NT2/D1 (cell line): ENCODE measurements around the gene COX19.

Experiments
- SUZ12 ChIP-seq: IDR thresholded peaks from 2 replicates; pipeline ENCODE4 v1.6.1; 2011; ENCODE audit not compliant: insufficient read length, insufficient read depth; ENCODE audit errors: extremely low read depth
- YY1 ChIP-seq: IDR thresholded peaks from 2 replicates; pipeline ENCODE4 v1.6.1; 2011; ENCODE audit not compliant: insufficient read length, insufficient read depth
- ZNF274 ChIP-seq: IDR thresholded peaks from 2 replicates; pipeline ENCODE4 v1.6.1; 2011; ENCODE audit warnings: mild to moderate bottlenecking, low read depth, low read length

DNA sequence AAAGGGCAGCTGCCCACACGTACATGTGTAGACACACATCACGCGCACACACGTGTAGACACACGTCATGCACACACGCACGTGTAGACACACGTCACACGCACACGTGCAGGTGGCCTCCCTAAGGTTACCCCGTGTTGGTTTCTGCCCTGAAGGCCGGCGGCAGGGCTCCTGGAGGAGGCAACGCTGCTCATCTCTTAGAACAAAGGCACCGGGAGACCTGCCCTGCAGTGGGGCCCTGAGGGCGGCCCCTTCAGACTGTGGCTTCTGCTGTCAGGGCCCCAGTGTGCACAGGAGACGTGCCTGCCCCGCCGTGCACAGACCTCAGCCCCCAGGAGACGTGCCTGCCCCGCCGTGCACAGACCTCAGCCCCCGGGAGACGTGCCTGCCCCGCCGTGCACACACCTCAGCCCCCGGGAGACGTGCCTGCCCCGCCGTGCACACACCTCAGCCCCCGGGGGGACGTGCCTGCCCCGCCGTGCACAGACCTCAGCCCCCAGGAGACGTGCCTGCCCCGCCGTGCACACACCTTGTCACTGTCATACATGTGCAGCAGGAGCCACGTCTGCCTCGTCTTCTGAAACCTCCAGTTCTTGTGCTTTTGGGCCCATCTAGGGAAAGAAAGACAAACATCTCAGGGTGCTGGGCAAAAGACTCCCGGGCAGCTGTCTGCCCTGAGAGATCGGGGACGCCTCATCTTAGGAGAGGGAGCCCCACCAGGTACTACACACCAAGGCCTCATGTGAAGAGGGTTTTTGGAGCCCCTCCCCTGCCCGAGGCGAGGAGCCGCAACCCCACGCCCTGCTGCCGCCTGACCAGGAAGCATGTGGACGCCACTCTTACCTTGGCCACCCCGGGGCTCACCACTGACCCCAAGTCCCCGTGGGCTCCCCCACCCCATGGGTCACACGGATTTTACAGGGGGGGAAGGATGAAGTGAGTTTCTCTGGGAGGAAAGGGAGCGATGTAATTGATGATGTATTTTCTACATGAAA, 24.9 kb upstream of the COX19 start:
- no peak for TF ChIP-seq ZNF274
- no peak for TF ChIP-seq YY1
- TF ChIP-seq SUZ12: no peak
